Upper lobe of left lung (tissue), 6 donors: ENCODE results near the gene PPP1R3F. TPM values are rescaled to one million over a fixed set of nuclear protein-coding genes. Genes with fewer than 3 reads are reported as not detected.

Source experiments
- ATAC-seq, 2 donors: fragments of 200-7000 bp; cut with Tn5 transposase; one replicate each; pipeline ENCODE4 v1.9.1; 2022; ENCODE audit warnings: mild to moderate bottlenecking in 2 of 2, moderate library complexity in 2 of 2; ENCODE audit not compliant: low FRiP score in 2 of 2
- DNase-seq, 2 donors: peaks; one replicate each; pipeline ENCODE4 v3.0.0-alpha.2; 2019 to 2020
- H3K27ac ChIP-seq, 4 donors: fragments of 200-600 bp; sonication (generic); one replicate each; pipeline ENCODE4 v1.5.1; 2016 to 2019
- H3K27me3 ChIP-seq, 4 donors: fragments of 200-600 bp; sonication (generic); one replicate each; pipeline ENCODE4 v1.5.1; 2017 to 2019
- H3K36me3 ChIP-seq, 4 donors: fragments of 200-600 bp; sonication (generic); one replicate each; pipeline ENCODE4 v1.5.1; 2016 to 2019
- H3K4me1 ChIP-seq, 4 donors: fragments of 200-600 bp; sonication (generic); one replicate each; pipeline ENCODE4 v1.5.1; 2018 to 2019
- H3K4me3 ChIP-seq, 4 donors: fragments of 200-600 bp; sonication (generic); one replicate each; pipeline ENCODE4 v1.5.1; 2017 to 2019; ENCODE audit warnings: mild to moderate bottlenecking in 2 of 4, moderate library complexity in 1 of 4
- H3K9me3 ChIP-seq, 4 donors: fragments of 200-600 bp; sonication (generic); one replicate each; pipeline ENCODE4 v1.5.1; 2018 to 2019
- CTCF ChIP-seq, 6 experiments: fragments of 450-650 bp in 4 of 6; fragments of 200-600 bp in 2 of 6; sonication (generic) in 2 of 6; IDR thresholded peaks; one replicate each; pipeline ENCODE4 v1.5.1; 2016 to 2019; ENCODE audit warnings: antibody characterized with exemption in 6 of 6
- EP300 ChIP-seq, 4 donors: sonication (generic); formaldehyde crosslinking; IDR thresholded peaks; one replicate each; pipeline ENCODE4 v1.5.1; 2017; ENCODE audit warnings: antibody characterized with exemption in 4 of 4, control low read depth in 2 of 4
- POLR2A ChIP-seq, 4 donors: fragments of 450-650 bp; IDR thresholded peaks; one replicate each; pipeline ENCODE4 v1.5.1; 2016 to 2017; ENCODE audit warnings: antibody characterized with exemption in 4 of 4, mild to moderate bottlenecking in 2 of 4
- POLR2AphosphoS5 ChIP-seq, 2 donors: sonication (generic); formaldehyde crosslinking; IDR thresholded peaks; one replicate each; pipeline ENCODE4 v1.5.1; 2017; ENCODE audit warnings: antibody characterized with exemption in 2 of 2
- WGBS, 2 donors: methylation state at CpG; one replicate each; pipeline ENCODE4 v1.1.5; 2017 to 2018; 5-methylcytosine and 5-hydroxymethylcytosine counted together
- total RNA-seq, 6 donors: library from RNA; depleted of rRNA in 4 of 6; stranded (reverse); fragments of >200 nt in 4 of 6; gene quantifications; one replicate each; pipeline versions ENCODE4 v1.1.0 to v1.2.1, GENCODE V29; 2016 to 2021
- donor health status: DM: no; HTN: no; CAD: no; lungs with moderate emphysema.
- donor health status: DM: no; HTN: yes; CAD: no; lungs with severe emphysema.

The PPP1R3F gene, protein sequence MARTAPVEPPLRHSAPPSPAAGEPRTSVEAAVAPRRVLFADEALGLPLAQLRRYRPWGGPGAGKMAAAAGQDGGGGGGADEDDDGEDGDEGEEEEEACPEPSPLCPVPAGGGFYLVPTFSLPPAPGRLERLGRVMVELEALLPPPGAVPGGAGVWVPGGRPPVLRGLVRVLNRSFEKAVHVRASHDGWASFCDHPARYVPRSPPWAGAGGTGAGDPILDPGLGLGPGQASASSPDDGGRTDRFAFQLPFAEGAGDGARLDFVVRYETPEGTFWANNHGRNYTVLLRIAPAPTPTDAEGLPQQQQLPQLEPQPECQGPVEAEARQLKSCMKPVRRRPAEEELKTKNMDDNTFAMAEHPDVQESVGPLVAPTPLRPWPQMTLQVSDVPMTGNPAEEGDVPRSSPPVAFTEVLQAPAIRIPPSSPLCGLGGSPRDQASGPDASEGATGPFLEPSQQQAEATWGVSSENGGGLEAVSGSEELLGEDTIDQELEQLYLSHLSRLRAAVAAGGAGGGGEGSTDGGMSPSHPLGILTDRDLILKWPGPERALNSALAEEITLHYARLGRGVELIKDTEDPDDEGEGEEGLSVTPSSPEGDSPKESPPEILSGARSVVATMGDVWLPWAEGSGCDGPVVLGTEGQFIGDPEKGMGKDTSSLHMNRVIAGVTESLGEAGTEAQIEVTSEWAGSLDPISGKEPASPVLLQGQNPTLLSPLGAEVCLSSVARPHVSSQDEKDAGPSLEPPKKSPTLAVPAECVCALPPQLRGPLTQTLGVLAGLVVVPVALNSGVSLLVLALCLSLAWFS
- total RNA-seq = 10 to 100 TPM in 2 of 6 donors, 1 to 10 TPM in 4; 3.3 to 14.9 (median 7.1) TPM

DNA sequence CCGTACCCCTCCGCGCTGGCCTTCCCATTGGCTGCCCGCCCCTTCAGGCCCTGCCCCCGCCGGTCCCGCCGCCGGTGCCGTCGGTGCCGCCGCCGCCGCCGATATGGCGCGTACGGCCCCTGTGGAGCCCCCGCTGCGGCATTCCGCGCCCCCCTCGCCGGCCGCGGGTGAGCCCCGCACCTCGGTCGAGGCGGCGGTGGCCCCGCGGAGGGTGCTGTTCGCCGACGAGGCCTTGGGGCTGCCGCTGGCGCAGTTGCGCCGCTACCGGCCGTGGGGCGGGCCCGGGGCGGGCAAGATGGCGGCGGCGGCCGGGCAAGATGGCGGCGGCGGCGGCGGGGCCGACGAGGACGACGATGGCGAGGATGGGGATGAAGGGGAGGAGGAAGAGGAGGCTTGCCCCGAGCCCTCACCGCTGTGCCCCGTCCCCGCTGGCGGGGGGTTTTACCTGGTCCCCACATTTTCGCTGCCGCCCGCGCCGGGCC lies at the start of gene PPP1R3F:
Gene PPP1R3F, plus strand, starts transcription at position 27 of the 482 bp plus-strand sequence. Its CDS starts 77 bp downstream, at position 104.
- H3K4me1 ChIP-seq = peaks cover 7 to 30% (median 20%) of the 10 kb centered on the region in 4 donors
- peak within 1 kb of the TSS; percentile 83 to 96 (median 93) for H3K27ac ChIP-seq
- peaks cover 0 to 7% (median 0%) of the 10 kb centered on the region in 4 donors for H3K9me3 ChIP-seq
- no peaks in the 10 kb centered on the region for H3K27me3 ChIP-seq
- ATAC-seq (peak in 1 of 2 donors; percentile 51), DNase-seq (peak in 1 of 2 donors; percentile 94)
- WGBS, 2 donors = 31% methylated on average over 55 of the region's 70 CpGs; no CpG with 5 or more reads in 1 of the 2 donors
- TF ChIP-seq EP300 (IDR thresholded peaks at IDR 0.05) (no peak), CTCF (IDR thresholded peaks at IDR 0.05) (peak in 2 of 6 experiments; percentile 4 to 37), POLR2AphosphoS5 (IDR thresholded peaks at IDR 0.05) (peak; percentile 44 to 62), POLR2A (IDR thresholded peaks at IDR 0.05) (peak in 3 of 4 donors; percentile 32 to 83 (median 77))
- peak within 1 kb of the TSS; percentile 23 to 85 (median 60) for H3K4me3 ChIP-seq
- H3K36me3 ChIP-seq = no peaks in the 10 kb centered on the region

DNA sequence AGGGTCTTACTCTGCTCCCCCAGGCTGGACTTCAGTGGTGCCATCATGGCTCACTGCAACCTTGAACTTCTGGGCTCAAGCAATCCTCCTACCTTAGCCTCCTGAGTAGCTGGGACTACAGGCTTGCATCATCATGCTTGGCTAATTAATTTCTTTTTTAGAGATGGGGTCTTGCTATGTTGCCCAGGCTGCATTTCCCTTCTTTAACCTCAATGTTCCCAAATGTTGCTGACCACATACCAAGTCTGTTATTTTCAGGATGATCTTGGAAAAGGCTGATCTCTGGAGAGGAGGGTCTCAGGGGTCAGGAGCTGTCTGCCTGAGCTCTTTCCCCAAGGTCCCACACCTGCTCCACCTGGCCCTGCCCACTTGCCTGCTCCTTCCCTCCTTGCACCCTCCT lies 49.5 kb upstream of the PPP1R3F start:
- H3K4me1 ChIP-seq = no peaks in the 10 kb centered on the region
- no peaks in the 10 kb centered on the region for H3K36me3 ChIP-seq
- ATAC-seq (no peak), DNase-seq (no peak)
- no peak overlapping the region for H3K27ac ChIP-seq
- H3K9me3 ChIP-seq = no peaks in the 10 kb centered on the region
- no peaks in the 10 kb centered on the region for H3K27me3 ChIP-seq
- TF ChIP-seq POLR2AphosphoS5 (IDR thresholded peaks at IDR 0.05) (no peak), POLR2A (IDR thresholded peaks at IDR 0.05) (no peak), CTCF (IDR thresholded peaks at IDR 0.05) (no peak), EP300 (IDR thresholded peaks at IDR 0.05) (no peak)
- H3K4me3 ChIP-seq = no peak overlapping the region

DNA sequence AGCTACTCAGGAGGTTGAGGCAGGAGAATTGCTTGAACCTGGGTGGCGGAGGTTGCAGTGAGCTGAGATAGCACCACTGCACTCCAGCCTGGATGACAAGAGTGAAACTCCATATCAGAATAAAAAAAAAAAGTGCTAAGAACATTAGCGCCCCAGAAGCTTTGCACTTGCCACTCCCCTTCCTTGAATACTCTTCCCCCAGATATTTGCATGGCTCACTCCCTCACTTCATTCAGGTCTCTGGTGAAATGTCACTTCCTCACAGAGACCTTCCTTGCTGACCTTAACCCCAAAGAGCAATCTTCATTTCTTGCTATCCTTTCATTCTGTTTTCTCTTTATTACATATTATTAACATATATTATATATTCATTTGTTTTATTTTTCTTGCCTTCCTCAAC lies 47.7 kb upstream of the PPP1R3F start:
- DNase-seq (no peak), ATAC-seq (no peak)
- H3K27ac ChIP-seq = no peak overlapping the region
- H3K4me1 ChIP-seq = no peaks in the 10 kb centered on the region
- no peaks in the 10 kb centered on the region for H3K27me3 ChIP-seq
- H3K4me3 ChIP-seq = no peak overlapping the region
- no peaks in the 10 kb centered on the region for H3K36me3 ChIP-seq
- TF ChIP-seq EP300 (IDR thresholded peaks at IDR 0.05) = no peak
- no peak for TF ChIP-seq CTCF (IDR thresholded peaks at IDR 0.05)
- no peak for TF ChIP-seq POLR2AphosphoS5 (IDR thresholded peaks at IDR 0.05)
- TF ChIP-seq POLR2A (IDR thresholded peaks at IDR 0.05) = no peak
- 70 to 72% methylated on average over 2 of the region's 2 CpGs for WGBS, 2 donors
- H3K9me3 ChIP-seq = no peaks in the 10 kb centered on the region

- peak in 1 of 2 donors; percentile 41 for DNase-seq
- WGBS, 2 donors = 74 to 86% methylated on average over 4 to 14 of the region's 14 CpGs
- Histone ChIP-seq H3K4me1 (peaks cover 0 to 7% (median 0%) of the 10 kb centered on the region in 4 donors), H3K4me3 (no peak overlapping the region), H3K27me3 (no peaks in the 10 kb centered on the region), H3K9me3 (peaks cover 0 to 17% (median 0%) of the 10 kb centered on the region in 4 donors), H3K36me3 (no peaks in the 10 kb centered on the region), H3K27ac (no peak overlapping the region)
- no peak for ATAC-seq
- TF ChIP-seq POLR2A (IDR thresholded peaks at IDR 0.05) (no peak), CTCF (IDR thresholded peaks at IDR 0.05) (no peak), POLR2AphosphoS5 (IDR thresholded peaks at IDR 0.05) (no peak), EP300 (IDR thresholded peaks at IDR 0.05) (no peak)
Measured at GRCh38 chrX:49225858-49226257, 43.7 kb upstream of the PPP1R3F start.
